T-helper 2 cell (primary cell): ENCODE results near the gene SPOCK3.
"Not testable (repeated sequence)": the region's sequence is repeated elsewhere in the genome, so short reads cannot be mapped to it uniquely, and the experiment has no call there.

Experiments
- DNase-seq, 5 experiments: peaks; one replicate each; pipeline versions ENCODE4 v3.0.0 to v3.0.0-alpha.2; 2012 to 2022
- total RNA-seq, 2 donors: gene quantifications; one replicate each; lab custom pipeline; 2026; lab: John Stamatoyannopoulos, UW

The SPOCK3 gene
- 0.07 to 0.31 reads per million in 2 donors for total RNA-seq

DNA sequence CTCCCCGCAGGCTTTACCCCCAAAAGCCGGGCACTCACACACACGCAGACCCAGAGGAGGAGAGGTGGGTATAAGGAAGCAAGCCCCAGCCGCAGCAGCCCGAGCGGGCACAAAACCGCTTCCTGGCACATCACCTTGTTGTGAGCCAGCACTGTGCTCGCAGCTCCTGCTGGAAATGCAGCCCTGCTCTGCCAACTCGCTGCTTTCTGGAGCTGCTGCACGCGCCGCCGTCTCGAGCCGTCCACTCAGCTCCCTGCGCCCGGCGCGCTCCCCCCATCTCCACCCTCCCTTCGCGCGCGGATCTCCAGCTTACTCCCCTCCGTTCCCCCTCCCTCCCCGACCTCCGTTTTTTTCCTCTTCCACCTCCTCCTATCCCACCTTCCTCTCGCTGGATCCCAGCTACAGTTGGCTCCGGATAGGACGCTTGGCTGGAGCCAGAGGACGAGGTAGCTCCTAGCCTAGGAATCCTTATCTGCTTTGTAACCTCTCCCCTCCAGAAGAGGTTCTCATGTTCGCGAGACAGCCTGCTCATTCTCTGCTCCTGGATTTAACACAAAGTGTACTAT lies at the start of gene SPOCK3:
SPOCK3 (minus strand) TSS at position 179 of the 566 bp plus-strand sequence.
- peak in 1 of 5 experiments; percentile 65 for DNase-seq

DNA sequence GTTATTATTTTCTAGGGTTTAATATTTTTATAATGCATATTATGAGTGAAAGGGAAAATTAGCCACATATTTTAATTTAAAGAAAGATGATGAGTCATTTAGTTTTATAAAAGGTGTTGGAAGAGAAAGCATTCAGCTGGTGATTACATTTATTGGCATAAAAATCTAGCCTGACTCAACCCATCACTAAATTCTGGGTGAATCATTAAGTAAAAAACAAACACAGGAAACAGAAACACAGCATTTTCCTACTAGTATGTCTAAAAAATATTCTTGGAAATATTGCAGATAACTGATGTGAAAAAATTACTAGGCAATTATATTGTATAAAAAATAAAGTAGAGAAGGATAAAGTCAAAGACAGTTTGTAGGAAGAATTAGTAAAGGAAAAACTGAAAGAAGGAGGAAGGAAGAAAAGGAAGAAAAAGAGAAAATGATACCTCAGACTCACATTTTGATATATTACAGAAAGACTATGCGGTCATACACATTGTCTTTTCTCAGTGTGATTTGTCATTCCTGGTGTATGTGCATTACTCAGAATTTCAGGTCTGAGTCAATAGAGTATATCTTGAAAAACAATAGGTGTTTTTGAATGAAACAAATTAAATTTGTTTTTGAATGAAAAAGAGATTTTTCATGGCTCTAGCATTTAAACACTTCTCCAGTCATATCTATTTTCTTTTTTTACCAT lies 48.0 kb upstream of the SPOCK3 start:
- DNase-seq = no peak

DNA sequence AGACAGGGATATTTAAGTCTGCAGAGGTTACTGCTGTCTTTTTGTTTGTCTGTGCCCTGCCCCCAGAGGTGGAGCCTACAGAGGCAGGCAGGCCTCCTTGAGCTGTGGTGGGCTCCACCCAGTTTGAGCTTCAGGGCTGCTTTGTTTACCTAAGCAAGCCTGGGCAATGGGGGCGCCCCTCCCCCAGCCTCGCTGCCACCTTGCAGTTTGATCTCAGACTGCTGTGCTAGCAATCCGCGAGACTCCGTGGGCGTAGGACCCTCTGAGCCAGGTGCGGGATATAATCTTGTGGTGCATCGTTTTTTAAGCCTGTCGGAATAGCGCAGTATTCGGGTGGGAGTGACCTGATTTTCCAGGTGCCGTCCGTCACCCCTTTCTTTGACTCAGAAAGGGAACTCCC lies 47.3 kb upstream of the SPOCK3 start:
- DNase-seq = not testable (repeated sequence)

DNA sequence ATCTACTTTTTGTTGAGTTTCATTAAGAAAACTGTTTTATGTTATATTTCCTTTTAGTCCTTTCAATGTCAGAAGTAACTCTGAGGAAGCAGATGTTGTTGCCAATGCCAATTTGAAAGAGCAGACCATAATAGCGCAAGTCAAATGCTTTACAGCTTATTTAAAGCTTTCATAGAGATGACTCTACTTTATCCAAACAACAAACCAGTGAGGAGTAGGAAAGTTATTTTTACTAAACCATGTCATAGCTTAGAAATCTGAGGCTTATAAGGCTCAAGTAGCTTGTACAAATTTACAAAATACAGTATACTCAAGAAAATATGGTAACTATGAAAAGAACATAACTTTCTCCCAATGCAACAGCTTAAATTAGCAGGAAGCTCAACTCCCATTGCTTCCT lies 40.1 kb upstream of the SPOCK3 start:
- no peak for DNase-seq

DNA sequence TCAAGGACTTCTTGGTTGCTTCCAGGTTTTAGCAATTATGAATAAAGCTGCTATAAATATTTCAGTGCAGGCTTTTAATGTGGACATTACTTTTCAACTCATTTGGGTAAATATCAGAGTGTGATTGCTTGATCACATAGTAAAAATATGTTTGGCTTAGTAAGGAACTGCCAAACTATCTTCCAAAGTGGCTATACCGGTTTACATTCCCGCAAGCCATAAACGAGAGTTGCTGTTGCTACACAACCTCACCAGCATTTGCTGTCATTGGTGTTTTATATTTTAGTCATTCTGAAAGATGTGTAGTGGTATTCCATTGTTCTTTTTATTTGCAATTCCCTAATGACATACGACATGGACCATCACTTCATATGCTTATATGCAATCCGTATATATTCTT lies 30.9 kb upstream of the SPOCK3 start:
- no peak for DNase-seq

DNA sequence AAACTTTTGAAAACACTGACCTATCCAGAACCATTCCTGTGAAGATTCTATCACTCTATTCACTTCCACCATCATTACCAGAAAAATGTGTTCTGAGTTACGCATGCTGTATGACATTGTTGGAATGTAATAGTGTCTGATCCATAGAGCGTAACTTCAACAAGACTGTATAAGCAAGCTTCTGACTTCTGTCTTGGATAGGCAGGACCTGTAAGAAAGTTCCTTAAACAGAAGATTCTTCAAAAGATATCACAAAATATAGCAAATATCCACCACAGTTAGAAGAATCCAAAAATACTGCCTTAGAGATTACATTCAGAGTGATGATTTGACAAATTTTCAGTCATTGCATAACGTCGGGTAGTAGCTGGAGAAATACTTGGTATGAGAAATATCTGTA lies 14.0 kb upstream of the SPOCK3 start:
- DNase-seq = no peak

DNA sequence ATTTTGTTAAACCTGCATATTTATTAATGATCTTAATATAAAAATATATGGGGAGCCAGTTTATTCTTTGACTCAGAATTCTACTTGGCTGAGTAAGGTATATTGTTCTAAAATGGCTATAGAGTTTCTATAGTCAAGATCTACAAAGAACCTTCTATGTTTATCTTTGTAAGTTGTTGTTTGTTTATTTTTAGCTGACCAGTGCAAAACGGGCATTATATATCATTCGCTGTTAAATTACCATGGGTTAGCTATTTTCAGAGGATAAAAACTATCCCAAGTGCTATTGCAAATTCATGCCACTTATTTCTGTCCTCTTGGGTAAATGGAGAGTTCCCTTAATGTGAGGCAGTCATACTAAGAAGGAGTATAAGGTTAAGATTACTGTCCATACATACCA lies 5.3 kb upstream of the SPOCK3 start:
- no peak for DNase-seq

DNA sequence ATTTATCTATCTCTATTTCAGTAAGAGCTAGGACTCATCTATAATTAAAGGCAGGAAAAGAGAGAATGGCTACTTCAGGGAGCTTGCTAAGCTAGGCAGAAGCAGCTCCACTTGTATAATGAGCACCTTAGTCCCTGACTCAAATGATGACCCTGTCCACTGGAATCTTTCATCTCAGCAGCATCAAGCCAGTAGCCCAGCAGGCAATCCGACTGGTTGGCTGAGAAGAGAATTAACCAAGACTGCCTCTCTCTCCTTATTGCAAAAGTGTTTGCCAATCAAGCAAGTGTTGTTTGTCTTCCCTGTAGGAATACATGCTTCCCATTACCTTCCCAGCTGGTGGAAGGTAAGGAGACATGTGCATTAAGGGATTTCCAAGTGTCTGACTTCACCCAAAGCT lies 3.9 kb upstream of the SPOCK3 start:
- DNase-seq = no peak

DNA sequence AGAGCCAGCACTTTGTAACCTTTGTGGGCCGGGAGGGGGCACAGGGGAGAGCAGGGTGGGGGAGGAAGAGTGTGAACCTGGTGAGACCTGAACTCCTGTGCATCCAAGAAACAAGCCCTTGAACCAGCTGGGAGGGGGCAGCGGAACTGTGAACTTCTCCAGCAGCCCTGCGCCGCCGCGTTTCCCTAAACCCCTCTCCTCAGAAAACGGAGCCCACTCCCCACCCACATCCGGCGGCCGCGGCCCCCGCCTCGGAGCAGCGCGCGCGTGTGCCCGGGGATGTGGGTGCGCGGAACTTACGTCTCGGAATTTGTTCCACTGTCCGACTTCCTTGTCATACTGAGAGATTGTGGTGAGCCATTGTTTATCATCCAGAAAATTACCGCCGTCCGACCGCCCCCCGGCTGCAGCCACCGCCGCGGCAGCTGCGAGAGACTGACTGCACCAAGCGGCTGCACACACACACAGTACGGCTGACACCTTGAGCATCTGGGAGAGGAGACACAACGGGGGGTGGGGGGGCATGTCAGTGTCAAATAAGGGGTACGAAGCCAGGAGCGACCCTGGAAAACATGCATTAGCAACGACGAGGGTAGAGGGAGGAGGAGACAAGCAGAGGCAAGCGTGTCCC lies 494 bp downstream of the SPOCK3 start:
- peak in 1 of 5 experiments; percentile 57 for DNase-seq

DNA sequence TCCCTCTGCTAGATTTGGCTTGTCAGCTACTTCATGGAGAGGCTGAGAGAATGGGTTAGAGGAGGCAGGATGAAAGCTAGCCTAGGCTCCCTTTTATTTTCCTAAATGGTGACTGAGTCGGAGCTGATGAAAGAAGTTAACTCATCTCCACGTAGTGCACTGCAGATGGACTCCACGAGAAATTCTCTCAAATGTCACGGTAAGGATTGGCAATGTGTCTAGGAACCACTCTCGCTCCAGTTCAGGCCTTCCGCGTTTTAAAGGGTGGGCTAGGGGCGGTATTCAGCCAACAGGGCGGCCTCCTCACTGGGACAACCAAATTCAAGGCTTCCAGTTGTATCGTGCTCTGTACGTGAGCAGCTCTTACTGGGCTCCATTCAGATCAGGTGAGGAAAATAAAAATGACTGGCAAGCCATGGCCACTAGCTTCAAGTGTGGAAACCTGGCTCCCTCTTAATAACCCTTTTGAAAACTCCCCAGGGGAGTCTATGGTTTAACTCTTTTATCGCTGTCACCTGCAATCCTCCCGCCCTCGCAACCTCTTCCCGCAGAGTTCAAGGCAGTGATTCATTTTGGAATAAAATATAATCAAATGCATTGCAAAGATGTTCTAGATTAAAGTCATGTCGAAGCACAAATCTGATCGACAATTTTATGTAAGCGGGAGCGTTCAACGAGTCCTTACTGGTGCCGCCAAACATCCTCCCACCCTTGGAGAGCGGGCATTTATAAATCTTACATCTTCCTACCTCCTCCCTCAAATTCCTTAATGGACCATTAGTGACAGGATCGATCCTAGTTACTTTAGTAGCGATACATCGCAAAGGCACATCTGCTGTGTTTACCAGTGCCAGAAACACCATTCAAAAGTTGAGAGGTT lies 1.2 kb downstream of the SPOCK3 start:
- no peak for DNase-seq

DNA sequence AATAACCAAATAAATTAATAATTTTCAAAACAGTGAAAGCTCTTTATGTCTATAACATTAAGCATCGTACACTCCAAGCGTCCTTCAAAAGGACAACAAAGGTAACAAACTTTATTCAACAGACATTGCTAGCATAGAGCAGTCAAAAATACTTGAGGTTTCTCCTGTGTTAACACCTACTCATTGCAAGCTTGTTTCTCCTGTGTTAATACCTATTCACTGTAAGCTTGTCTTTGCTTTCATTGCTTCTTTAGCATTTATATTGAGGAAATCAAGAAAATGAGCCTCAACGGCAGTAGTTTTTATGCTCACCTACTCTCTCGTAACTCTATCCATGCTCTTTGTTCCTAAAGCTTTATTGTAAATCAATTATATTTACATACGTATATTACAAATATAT lies 3.5 kb downstream of the SPOCK3 start:
- no peak for DNase-seq

DNA sequence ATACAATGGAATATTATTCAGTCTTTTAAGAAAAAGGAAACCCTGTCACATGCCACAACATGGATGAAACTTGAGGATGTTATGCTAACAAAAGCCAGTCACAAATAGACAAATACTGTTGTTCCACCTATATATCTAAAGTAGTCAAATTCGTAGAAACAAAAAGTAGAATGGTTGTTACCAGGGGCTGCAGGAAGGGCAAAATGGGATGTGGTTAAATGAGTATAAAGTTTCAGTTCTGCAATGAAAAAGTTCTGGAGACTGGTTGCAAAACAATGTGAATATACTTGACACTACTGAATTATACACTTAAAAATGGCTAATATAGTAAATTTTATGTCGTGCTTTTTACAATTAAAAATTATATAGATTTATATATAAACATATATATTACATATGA lies 12.2 kb downstream of the SPOCK3 start:
- DNase-seq = peak in 1 of 5 experiments; percentile 35

DNA sequence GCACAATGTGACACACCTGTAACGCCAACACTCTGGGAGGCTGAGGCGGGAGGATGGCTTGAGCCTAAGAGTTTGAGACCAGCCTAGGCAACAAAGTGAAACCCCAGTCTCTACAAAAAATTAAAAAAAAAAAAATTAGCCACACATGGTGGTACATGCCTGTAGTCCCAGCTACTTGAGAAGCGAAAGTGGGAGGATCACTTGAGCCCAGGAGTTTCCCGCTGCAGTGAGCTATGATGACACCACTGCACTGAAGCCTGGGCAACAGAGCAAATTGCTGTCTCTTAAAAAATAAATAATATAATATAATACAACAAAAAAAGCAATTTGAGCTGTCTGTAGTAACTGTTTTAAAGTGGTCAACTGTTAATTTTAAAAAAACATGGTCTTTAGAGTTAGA lies 13.2 kb downstream of the SPOCK3 start:
- DNase-seq = no peak

DNA sequence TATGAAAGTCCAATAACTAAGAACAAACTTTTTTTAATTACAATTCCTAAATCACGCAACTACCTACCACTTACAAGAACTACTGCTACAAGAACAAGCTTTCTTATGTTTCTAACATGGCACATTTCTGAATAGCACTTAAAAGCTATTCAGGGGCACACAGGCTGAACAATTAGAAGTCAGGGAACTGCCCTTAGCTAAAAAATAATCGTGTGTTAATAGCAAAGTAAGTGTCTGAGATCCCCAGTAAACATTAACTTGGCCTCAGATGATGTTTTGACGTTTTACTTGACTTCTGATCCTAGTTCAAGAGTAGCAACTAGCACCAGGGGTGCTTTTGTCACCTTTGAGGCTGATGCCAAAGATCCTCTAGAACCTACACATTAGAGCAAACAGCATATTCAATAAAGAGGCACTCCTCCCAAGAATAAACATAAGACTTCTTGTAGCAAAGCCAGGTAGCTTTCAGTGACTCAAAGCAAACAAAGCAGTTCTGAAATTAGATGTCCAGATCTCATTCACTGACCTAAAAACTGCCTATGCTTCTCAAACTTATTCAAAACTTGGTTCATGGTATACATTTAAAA lies 16.2 kb downstream of the SPOCK3 start:
- no peak for DNase-seq

DNA sequence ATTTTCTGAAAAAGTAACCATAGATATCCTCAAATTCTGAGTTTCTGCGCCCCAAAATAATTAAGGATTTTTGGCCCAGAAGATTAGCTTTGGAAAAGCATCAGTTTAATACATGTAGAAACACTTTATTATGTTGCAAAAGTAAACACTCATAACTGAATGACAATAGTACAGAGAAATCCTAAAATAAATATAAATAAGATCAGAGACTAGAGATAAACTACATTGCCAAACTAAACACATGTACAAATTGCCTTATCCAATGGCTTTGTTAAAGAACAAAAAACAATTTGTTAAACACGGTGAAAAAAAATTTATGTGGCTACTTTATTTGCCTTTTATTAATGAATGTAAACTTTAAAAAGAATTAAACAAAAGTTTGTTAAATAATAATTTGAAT lies 17.5 kb downstream of the SPOCK3 start:
- no peak for DNase-seq

DNA sequence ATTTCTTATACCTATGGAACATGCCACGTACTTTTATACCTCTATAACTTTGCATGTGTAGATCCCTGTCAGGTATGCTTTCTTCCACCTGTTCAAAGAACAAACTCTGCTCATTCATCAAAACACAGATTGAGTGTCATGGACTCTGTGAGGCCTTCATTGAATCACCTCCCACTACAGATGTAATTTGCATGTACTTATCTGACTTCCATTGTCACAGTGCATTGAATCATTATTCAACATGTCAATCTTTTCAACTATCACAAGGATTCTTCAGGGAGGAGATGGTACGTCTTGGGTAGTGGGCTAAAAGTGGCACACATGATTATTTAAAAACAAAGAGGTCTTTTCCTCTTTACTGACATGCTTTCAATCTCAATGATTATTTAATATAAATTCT lies 24.1 kb downstream of the SPOCK3 start:
- DNase-seq = no peak

DNA sequence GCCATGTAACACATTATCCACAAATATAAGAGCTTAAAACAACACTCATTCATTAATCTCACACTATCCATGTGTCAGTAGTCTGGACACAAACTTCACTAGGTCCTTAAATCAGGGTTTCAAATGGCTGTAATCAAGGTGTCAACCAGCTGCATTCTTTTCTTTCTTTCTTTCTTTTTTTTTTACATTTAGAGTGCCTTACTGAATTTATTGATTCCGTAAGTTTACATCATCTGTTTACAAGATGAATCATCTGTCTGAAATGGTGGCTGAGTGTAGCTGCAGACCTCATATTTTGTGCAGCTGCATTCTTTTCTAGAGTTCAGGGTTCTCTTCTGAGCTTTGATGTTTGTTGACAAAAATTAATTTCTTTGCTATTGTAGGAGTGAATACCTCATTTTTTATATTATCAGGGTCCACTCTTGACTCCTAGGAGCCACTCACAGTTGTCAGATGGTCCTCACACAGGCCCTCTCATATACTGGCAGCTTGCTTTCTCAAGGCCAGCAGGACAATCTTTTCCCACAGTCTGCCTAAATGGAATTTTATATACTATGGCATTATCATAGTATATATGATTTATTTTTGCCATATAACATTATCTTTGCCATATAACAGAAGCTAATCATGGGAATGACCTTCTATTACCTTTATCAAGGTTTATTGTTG lies 37.8 kb downstream of the SPOCK3 start:
- DNase-seq = no peak

DNA sequence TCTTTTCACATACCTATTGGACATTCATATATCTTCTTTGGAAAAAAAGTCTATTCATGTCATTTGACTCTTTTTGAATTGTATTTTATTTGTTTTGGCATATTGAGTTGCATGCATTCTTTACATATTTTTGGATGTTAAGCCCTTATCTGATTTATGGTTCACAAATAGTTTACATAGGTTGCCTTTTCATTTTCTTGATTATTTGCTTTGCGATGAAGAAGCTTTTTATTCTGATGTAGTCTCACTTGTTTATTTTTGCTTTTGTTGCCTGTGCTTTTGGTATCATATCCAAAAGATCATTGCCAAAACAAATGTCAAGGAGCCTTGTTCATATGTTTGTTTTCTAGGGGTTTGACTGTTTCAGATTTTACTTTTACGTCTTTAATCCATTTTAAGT lies 43.9 kb downstream of the SPOCK3 start:
- no peak for DNase-seq

DNA sequence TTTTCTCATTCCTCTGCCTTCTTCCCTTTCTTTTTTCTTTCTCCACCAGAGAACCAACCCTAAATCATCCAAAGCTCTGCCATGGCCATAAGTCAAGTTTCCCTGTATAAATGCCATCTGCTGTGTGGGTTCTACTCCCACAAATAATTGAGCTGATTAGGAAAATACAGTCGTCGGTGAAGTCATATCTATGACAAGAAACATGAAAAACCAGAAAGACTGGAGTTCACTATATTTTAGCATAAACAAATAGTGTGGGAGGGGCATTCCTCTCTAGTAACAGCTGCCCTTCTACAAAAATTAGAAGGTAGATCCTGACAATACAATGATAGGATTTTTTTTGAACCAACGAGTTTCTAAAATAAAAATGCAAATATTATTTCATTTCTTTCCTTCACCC lies 48.8 kb downstream of the SPOCK3 start:
- DNase-seq = no peak

DNA sequence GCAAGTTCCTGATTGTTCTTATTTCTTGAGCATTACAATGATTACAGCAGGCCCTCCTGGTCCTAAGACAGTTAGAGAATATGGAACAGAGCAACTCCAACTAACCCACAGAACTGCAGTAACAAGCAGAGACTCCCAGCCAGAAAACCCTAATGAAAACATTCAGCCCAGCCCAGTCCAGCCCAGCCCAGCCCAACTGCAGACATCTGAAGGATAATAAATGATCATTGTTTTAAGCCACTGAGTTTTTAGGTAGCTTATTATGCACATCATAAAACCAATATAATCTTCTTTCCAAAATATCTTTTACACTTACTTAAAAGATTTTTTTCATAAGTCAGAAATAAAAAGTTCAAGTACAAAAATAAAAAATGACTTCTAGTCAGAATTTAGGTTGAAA lies 51.3 kb downstream of the SPOCK3 start:
- no peak for DNase-seq

DNA sequence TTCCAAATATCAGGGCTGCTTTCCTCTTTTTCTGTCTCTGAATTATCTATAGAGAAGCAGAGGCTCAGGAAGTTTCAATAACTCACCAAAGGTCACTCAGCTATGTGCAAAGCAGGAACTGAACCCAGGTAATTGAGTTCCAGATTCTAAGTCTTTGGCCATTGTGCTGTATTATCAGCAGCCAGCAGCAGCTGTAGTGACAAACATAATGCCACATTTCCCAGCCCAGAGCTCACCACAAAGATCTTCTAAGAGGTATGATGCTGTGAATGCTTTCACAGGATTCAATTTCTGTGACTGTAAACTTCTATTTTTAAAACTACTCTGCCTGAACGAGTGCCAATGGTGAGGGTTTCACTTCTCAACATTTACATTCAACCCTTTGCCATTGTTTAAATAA lies 56.4 kb downstream of the SPOCK3 start:
- DNase-seq = no peak

DNA sequence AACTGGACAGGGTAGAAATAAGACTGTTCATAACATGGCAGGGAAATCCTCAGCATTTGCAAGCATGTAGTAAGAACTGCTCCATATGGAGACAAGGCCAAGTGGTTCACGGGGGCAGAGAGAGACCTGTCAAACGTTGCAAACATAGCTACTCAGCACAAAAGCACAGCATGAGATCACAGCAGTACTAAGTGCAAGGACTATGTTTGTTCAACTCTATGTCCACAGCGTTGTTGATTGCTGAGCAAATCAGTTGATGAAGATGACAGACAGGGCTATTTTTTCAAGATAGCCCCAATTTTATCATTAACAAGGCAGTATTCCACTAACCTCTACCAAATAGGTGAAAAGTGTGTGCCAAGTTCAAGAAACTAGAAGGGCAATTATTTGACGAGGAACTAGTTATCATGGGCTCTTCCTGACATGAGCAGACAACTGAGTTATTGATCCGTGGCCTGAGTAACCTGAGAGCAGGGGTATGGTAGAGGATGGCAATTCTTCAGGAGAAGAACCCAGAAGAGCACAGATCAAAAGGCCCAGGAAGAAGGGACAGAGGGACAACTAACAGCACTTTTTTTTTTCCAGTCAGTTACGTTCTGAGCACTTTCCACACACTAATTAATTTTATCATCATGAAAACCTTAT lies 57.4 kb downstream of the SPOCK3 start:
- DNase-seq = no peak
